Measurements from ENCODE around the gene SORL1.
"Not testable (repeated sequence)": the region's sequence is repeated elsewhere in the genome, so short reads cannot be mapped to it uniquely, and the experiment has no call there.

Gene SORL1

GRCh38 chr11:121560236-121560635 is 108.1 kb downstream of the SORL1 start:
- DNase-seq (ENCODE audit: low spot score), result no peak
- no peak for FAIRE-seq

- FAIRE-seq, result no peak
Measured at GRCh38 chr11:121561240-121561639, 109.1 kb downstream of the SORL1 start.

GRCh38 chr11:121561716-121562115 is 109.6 kb downstream of the SORL1 start:
- no peak for DNase-seq (ENCODE audit: low spot score)
- FAIRE-seq, result no peak

More at GRCh38 chr11:121561240-121561639, 109.1 kb downstream of the SORL1 start:
- DNase-seq (ENCODE audit: low spot score), result no peak

GRCh38 chr11:121563003-121563402 is 110.9 kb downstream of the SORL1 start:
- FAIRE-seq (no peak), DNase-seq (ENCODE audit: low spot score) (no peak)

- DNase-seq (ENCODE audit: low spot score) (no peak), FAIRE-seq (no peak)
Measured at GRCh38 chr11:121563900-121564822, 112.0 kb downstream of the SORL1 start.

- FAIRE-seq (no peak), DNase-seq (ENCODE audit: low spot score) (no peak)
Measured at GRCh38 chr11:121564948-121565684, 113.0 kb downstream of the SORL1 start.

- no peak for DNase-seq (ENCODE audit: low spot score)
- FAIRE-seq, result no peak
Measured at GRCh38 chr11:121566279-121567168, 114.4 kb downstream of the SORL1 start.

GRCh38 chr11:121567995-121568394 is 115.9 kb downstream of the SORL1 start:
- FAIRE-seq, result no peak
- DNase-seq (ENCODE audit: low spot score), result no peak

- DNase-seq (ENCODE audit: low spot score); FAIRE-seq: not testable (repeated sequence)
Measured at GRCh38 chr11:121569332-121570299, 117.5 kb downstream of the SORL1 start.

GRCh38 chr11:121570453-121570852 is 118.3 kb downstream of the SORL1 start:
- no peak for DNase-seq (ENCODE audit: low spot score)
- no peak for FAIRE-seq

GRCh38 chr11:121571506-121571905 is 119.4 kb downstream of the SORL1 start:
- FAIRE-seq, result no peak
- DNase-seq (ENCODE audit: low spot score), result no peak

GRCh38 chr11:121572571-121573059 is 120.5 kb downstream of the SORL1 start:
- FAIRE-seq, result no peak

GRCh38 chr11:121574801-121575200 is 122.7 kb downstream of the SORL1 start:
- FAIRE-seq (no peak), DNase-seq (ENCODE audit: low spot score) (no peak)

More at GRCh38 chr11:121572571-121573059, 120.5 kb downstream of the SORL1 start:
- DNase-seq (ENCODE audit: low spot score), result no peak

GRCh38 chr11:121575250-121575962 is 123.3 kb downstream of the SORL1 start:
- FAIRE-seq, result no peak
- no peak for DNase-seq (ENCODE audit: low spot score)

- FAIRE-seq (no peak), DNase-seq (ENCODE audit: low spot score) (no peak)
Measured at GRCh38 chr11:121575963-121576290, 123.8 kb downstream of the SORL1 start.

GRCh38 chr11:121576531-121576930 is 124.4 kb downstream of the SORL1 start:
- DNase-seq (ENCODE audit: low spot score), result no peak
- FAIRE-seq, result no peak

GRCh38 chr11:121577106-121577848 is 125.2 kb downstream of the SORL1 start:
- FAIRE-seq (no peak), DNase-seq (ENCODE audit: low spot score) (no peak)

- DNase-seq (ENCODE audit: low spot score), result no peak
Measured at GRCh38 chr11:121578251-121578976, 126.3 kb downstream of the SORL1 start.

More at GRCh38 chr11:121578251-121578976, 126.3 kb downstream of the SORL1 start:
- no peak for FAIRE-seq
